ENCODE results near the gene PLD3. TPM values are rescaled to one million over a fixed set of nuclear protein-coding genes. Genes with fewer than 3 reads are reported as not detected.

Gene PLD3
- total and polyA plus RNA-seq, 2 experiments from 2014 or later: 181 to 490 TPM

- no peak for TF ChIP-seq ZNF462 (CRISPR knock-in tag; IDR thresholded peaks at IDR 0.05)
Measured at GRCh38 chr19:40367577-40368434, 19.3 kb downstream of the PLD3 start (continued).

- Histone ChIP-seq H3K27me3 (ENCODE audit: insufficient read depth) (no peaks in the 10 kb centered on the region), H3K36me3 (ENCODE audit: insufficient read depth) (peaks cover 7% of the 10 kb centered on the region; the same call in 1 of the 2 replicates), H3K4me3 (no peak overlapping the region), H3F3A (replicated peaks; ENCODE audit: low read depth) (no peaks in the 10 kb centered on the region), H3K4me1 (ENCODE audit: insufficient read depth) (peaks cover 20% of the 10 kb centered on the region), H3K27ac (ENCODE audit: low read depth) (no peak overlapping the region), H3K4me2 (no peak overlapping the region), H3K79me2 (replicated peaks; ENCODE audit: insufficient read depth) (peaks cover 7% of the 10 kb centered on the region; the same call in 1 of the 2 replicates), H3K9me2 (ENCODE audit: insufficient read depth) (no peaks in the 10 kb centered on the region), H2AFZ (no peak overlapping the region), H4K20me1 (replicated peaks; ENCODE audit: insufficient read depth) (peaks cover 6% of the 10 kb centered on the region; the same call in 1 of the 2 replicates)
- Mint-ChIP-seq H3K36me3 (ENCODE audit: low read depth) (peaks cover 60% of the 10 kb centered on the region), H3K4me1 (peaks cover 17% of the 10 kb centered on the region), H3K9me3 (no peaks in the 10 kb centered on the region), H3K27ac (no peak overlapping the region), H3K27me3 (ENCODE audit: insufficient read depth, low read depth, poor library complexity) (peaks cover 8% of the 10 kb centered on the region), H3K4me3 (no peak overlapping the region)
- ATAC-seq (no peak), DNase-seq (ENCODE audit: low spot score) (no peak)
- no peak for TF ChIP-seq REST (IDR thresholded peaks at IDR 0.05; ENCODE audit: unreplicated experiment)
- TF ChIP-seq CTCF (conservative IDR thresholded peaks at IDR 0.05; ENCODE audit: low read depth in 2 of 2): no peak
- no peak for TF ChIP-seq ZNF331 (CRISPR knock-in tag; IDR thresholded peaks at IDR 0.05; ENCODE audit: low read depth)
- TF ChIP-seq NANOG (IDR thresholded peaks at IDR 0.05; ENCODE audit: borderline replicate concordance): no peak
- TF ChIP-seq EZH2 (IDR thresholded peaks at IDR 0.05; ENCODE audit: low read depth, unreplicated experiment): no peak
- no peak for TF ChIP-seq ZNF114 (CRISPR knock-in tag; IDR thresholded peaks at IDR 0.05)
- no peak for TF ChIP-seq ETS1 (IDR thresholded peaks at IDR 0.05)
- no peak for TF ChIP-seq POLR2AphosphoS5 (IDR thresholded peaks at IDR 0.05; ENCODE audit: low read depth)
Measured at GRCh38 chr19:40369797-40370196, 21.3 kb downstream of the PLD3 start.
